Measurements from ENCODE around the gene RPL36. TPM values are rescaled to one million over a fixed set of nuclear protein-coding genes. Genes with fewer than 3 reads are reported as not detected.

Gene RPL36
- total and polyA plus RNA-seq, 2 donors (not counting 3 experiments of a cell fraction or from before 2014, with no cell fraction given): 1,033 to 1,084 TPM

DNA sequence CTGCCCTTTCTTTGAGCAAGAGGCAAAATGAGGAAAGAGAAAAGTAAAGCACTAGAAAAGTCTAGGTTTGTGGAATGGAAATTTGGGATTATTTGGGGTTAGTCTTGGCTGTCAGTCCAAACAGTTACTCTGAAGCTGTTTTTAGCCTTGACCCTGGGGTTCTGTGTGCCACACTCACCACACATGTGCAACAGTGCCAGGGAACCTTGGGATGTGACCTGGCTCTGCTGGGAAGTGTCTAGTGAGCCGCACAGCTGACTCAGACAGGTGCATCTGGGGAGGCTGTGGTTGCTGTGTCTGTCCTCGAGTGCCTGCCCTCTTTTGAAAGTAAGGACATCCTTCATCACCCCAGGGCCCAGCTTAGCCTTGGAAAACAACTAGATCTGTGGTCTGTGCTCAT is 25.6 kb upstream of the RPL36 start:
- TF ChIP-seq JUN (IDR thresholded peaks at IDR 0.05; ENCODE audit: borderline replicate concordance, insufficient read depth, insufficient read length, low read depth): no peak
- TF ChIP-seq EZH2 (IDR thresholded peaks at IDR 0.05; ENCODE audit: borderline replicate concordance, low read depth, low read length, severe bottlenecking): no peak
- TF ChIP-seq, protein P1, sequence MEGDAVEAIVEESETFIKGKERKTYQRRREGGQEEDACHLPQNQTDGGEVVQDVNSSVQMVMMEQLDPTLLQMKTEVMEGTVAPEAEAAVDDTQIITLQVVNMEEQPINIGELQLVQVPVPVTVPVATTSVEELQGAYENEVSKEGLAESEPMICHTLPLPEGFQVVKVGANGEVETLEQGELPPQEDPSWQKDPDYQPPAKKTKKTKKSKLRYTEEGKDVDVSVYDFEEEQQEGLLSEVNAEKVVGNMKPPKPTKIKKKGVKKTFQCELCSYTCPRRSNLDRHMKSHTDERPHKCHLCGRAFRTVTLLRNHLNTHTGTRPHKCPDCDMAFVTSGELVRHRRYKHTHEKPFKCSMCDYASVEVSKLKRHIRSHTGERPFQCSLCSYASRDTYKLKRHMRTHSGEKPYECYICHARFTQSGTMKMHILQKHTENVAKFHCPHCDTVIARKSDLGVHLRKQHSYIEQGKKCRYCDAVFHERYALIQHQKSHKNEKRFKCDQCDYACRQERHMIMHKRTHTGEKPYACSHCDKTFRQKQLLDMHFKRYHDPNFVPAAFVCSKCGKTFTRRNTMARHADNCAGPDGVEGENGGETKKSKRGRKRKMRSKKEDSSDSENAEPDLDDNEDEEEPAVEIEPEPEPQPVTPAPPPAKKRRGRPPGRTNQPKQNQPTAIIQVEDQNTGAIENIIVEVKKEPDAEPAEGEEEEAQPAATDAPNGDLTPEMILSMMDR (IDR thresholded peaks at IDR 0.05; ENCODE audit: extremely low read depth in 1 of 2, insufficient read depth in 1 of 2, low read depth in 1 of 2, low read length in 2 of 2): no peak
- TF ChIP-seq MYC (IDR thresholded peaks at IDR 0.05; ENCODE audit: low read depth, low read length): no peak
- TF ChIP-seq POLR2A (IDR thresholded peaks at IDR 0.05; ENCODE audit: low read depth, low read length): no peak
- TF ChIP-seq POLR2AphosphoS5 (IDR thresholded peaks at IDR 0.05; ENCODE audit: insufficient read depth, low read depth, low read length): no peak
- TF ChIP-seq GATA2 (IDR thresholded peaks at IDR 0.05; ENCODE audit: insufficient read depth, insufficient read length, low read depth, low read length): no peak
- TF ChIP-seq FOS (IDR thresholded peaks at IDR 0.05; ENCODE audit: borderline replicate concordance, insufficient read depth, low read length): no peak
- TF ChIP-seq, protein P2, sequence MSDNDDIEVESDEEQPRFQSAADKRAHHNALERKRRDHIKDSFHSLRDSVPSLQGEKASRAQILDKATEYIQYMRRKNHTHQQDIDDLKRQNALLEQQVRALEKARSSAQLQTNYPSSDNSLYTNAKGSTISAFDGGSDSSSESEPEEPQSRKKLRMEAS (IDR thresholded peaks at IDR 0.05; ENCODE audit: insufficient read depth, insufficient read length): no peak

More for the DNA sequence above, 25.6 kb upstream of the RPL36 start:
- no peaks in the 10 kb centered on the region for H3K4me1 ChIP-seq (ENCODE audit: control insufficient read depth, extremely low read depth, insufficient read depth, low read length)
- dilution Hi-C loops (cut with MboI; ENCODE audit: extremely low pct_ligation_motif_present, low sequenced_read_pairs): no loop called here
- no peaks in the 10 kb centered on the region for H3K79me2 ChIP-seq (ENCODE audit: control insufficient read depth, insufficient read depth, low read length)
- FAIRE-seq: no peak
- no peaks in the 10 kb centered on the region for H3K27me3 ChIP-seq (ENCODE audit: control insufficient read depth in 2 of 2, insufficient read depth in 2 of 2, low read length in 2 of 2)
- POLR2A ChIA-PET: no interaction called here
- intact Hi-C loops (cut with micrococcal nuclease): no loop called here
- H3K9me3 ChIP-seq (replicated peaks; ENCODE audit: control insufficient read depth, insufficient read depth, low read length): no peaks in the 10 kb centered on the region
- CTCF ChIA-PET: interaction anchor here (1.2 kb wide), 1 partner anchor 9 kb away, joined by 4 read pairs; no protein-coding TSS in a partner anchor
- H3K4me2 ChIP-seq (ENCODE audit: insufficient read depth, low read length): no peak overlapping the region
- H3K4me3 ChIP-seq (replicated peaks in 1 of 3; ENCODE audit: insufficient read depth in 1 of 3, low read depth in 1 of 3, low read length in 3 of 3): no peak overlapping the region
- no peak overlapping the region for H2AFZ ChIP-seq (ENCODE audit: low read depth, low read length)
- no peak overlapping the region for H3K9ac ChIP-seq (replicated peaks; ENCODE audit: extremely low read depth, insufficient read depth, low read length)
- DNase-seq (ENCODE audit: low read depth, low spot score): no peak
- H4K20me1 ChIP-seq (replicated peaks; ENCODE audit: control insufficient read depth, extremely low read depth, insufficient read depth, low read length): no peaks in the 10 kb centered on the region
- no peak overlapping the region for H3K27ac ChIP-seq (ENCODE audit: insufficient read depth, low read depth, low read length)
- H3K36me3 ChIP-seq (ENCODE audit: control insufficient read depth in 2 of 2, extremely low read depth in 1 of 2, insufficient read depth in 2 of 2, low read length in 2 of 2): peaks cover 21 to 65% of the 10 kb centered on the region in 2 experiments
- no TSS peak for BruUV-seq (replicated peaks)
- H3K9me1 ChIP-seq (replicated peaks; ENCODE audit: control insufficient read depth, extremely low read depth, insufficient read depth, low read length): no peaks in the 10 kb centered on the region
